Sigmoid colon (tissue), 7 donors: ENCODE results near the gene CPT1C. TPM values are rescaled to one million over a fixed set of nuclear protein-coding genes. Genes with fewer than 3 reads are reported as not detected.

Experiments used
- DNase-seq: peaks from one replicate; pipeline ENCODE4 v3.0.0-alpha.2; 2019
- H3K27ac ChIP-seq, 4 donors: fragments of 200-600 bp; sonication (generic); one replicate each; pipeline ENCODE4 v1.5.1; 2016 to 2019; ENCODE audit warnings: mild to moderate bottlenecking in 1 of 4
- H3K27me3 ChIP-seq, 3 donors: fragments of 200-600 bp; sonication (generic); one replicate each; pipeline ENCODE4 v1.5.1; 2019; ENCODE audit warnings: mild to moderate bottlenecking in 1 of 3
- H3K36me3 ChIP-seq, 4 donors: fragments of 200-600 bp; sonication (generic); one replicate each; pipeline ENCODE4 v1.5.1; 2016 to 2019
- H3K4me1 ChIP-seq, 4 donors: fragments of 200-600 bp; sonication (generic); one replicate each; pipeline ENCODE4 v1.5.1; 2017 to 2019
- H3K4me3 ChIP-seq, 4 donors: fragments of 200-600 bp; sonication (generic); one replicate each; pipeline ENCODE4 v1.5.1; 2017 to 2019; ENCODE audit warnings: mild to moderate bottlenecking in 2 of 4, moderate library complexity in 1 of 4
- H3K9me3 ChIP-seq, 4 donors: fragments of 200-600 bp in 3 of 4; sonication (generic) in 3 of 4; one replicate each; pipeline versions ENCODE4 v1.5.1 to v1.6.1; 2013 to 2019
- EP300 ChIP-seq, 4 donors: sonication (generic); formaldehyde crosslinking; IDR thresholded peaks; one replicate each; pipeline ENCODE4 v1.6.1; 2017; ENCODE audit warnings: antibody characterized with exemption in 4 of 4
- POLR2A ChIP-seq, 2 donors: fragments of 450-650 bp; IDR thresholded peaks; one replicate each; pipeline ENCODE4 v1.6.1; 2016; ENCODE audit warnings: antibody characterized with exemption in 2 of 2, mild to moderate bottlenecking in 2 of 2, moderate library complexity in 2 of 2
- POLR2AphosphoS5 ChIP-seq, 4 donors: sonication (generic); formaldehyde crosslinking; IDR thresholded peaks; one replicate each; pipeline ENCODE4 v1.6.1; 2017; ENCODE audit warnings: antibody characterized with exemption in 4 of 4
- WGBS, 2 donors: extraction: QIAGEN DNeasy Blood & Tissue Kit; methylation state at CpG; one replicate each; pipeline ENCODE4 v1.1.7; 2013; 5-methylcytosine and 5-hydroxymethylcytosine counted together
- intact Hi-C: fragments of 100-400 bp; cut with DNase I; formaldehyde crosslinking; loops from one replicate; pipeline ENCODE4 v1.15.1; 2023
- polyA plus RNA-seq, 3 donors: library from polyadenylated mRNA; stranded (reverse); fragments of 200-250 nt; gene quantifications; one replicate each; pipeline ENCODE4 v1.2.3, GENCODE V29; 2013
- total RNA-seq, 4 donors: library from RNA; depleted of rRNA; stranded (reverse); fragments of >200 nt; gene quantifications; one replicate each; pipeline ENCODE4 v1.1.0, GENCODE V29; 2016
- TF ChIP-seq, protein P1 (sequence below), 4 experiments: fragments of 450-650 bp in 3 of 4; fragments of 200-600 bp in 1 of 4; IDR thresholded peaks; one replicate each; pipeline ENCODE4 v1.5.1; 2016 to 2019; ENCODE audit warnings: antibody characterized with exemption in 4 of 4, mild to moderate bottlenecking in 3 of 4, moderate library complexity in 2 of 4
- donor health status: healthy with polysubstance abuse.
- donor health status: Bipolar disorder and iron deficiency.
- donor health status: healthy.

Gene CPT1C
- total and polyA plus RNA-seq, 7 donors = 0.69 to 28.5 (median 3.9) TPM

DNA sequence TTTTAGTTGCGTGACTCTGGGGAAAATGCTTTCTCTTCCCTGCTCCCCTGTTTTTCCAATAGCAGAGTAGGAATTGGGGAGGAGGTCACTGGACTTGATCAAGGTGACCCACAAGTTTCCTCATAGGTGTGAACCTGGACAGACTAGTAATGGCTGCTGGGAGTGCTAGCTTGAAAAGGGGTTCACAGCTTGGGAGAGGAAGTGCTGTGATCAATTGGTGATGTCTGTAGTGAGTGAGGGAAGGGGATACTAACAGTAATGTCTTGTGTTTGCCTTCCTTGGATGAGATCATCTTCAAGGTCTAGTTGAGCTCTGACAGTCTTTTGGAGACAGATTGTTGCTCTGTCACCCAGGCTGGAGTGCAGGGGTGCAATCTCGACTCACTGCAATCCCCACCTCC, 23.4 kb upstream of the CPT1C start:
- no peak overlapping the region for H3K4me3 ChIP-seq
- H3K27ac ChIP-seq = no peak overlapping the region
- no peak for TF ChIP-seq POLR2AphosphoS5 (IDR thresholded peaks at IDR 0.05)
- no peak for TF ChIP-seq POLR2A (IDR thresholded peaks at IDR 0.05)
- no peak for TF ChIP-seq EP300 (IDR thresholded peaks at IDR 0.05)
- DNase-seq = no peak
- WGBS, 2 donors = 89 to 93% methylated on average over 2 of the region's 2 CpGs
- no peaks in the 10 kb centered on the region for H3K9me3 ChIP-seq
- H3K36me3 ChIP-seq = peaks cover 3 to 16% (median 5%) of the 10 kb centered on the region in 4 donors
- H3K27me3 ChIP-seq = no peaks in the 10 kb centered on the region
- intact Hi-C loops = no loop called here
- peaks cover 0 to 39% (median 27%) of the 10 kb centered on the region in 4 donors for H3K4me1 ChIP-seq

DNA sequence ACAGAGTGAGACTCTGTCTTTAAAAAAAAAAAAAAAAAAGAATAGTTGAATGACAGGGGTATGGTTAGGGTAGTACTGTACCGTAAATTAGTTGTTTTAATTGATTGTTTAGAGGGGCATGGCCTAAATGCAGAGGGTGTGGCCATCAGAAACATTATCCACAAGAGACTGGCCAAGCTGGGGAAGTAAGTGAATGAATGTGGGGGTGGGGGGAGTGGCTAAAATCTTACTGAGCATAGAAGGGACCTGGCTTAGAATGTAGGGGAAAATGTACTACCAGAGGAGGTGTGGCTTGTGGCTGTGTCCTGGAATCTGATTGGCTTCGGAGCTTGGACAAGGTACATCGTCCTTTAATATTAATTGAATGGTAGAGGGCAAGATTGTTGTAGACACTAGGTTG, 21.4 kb upstream of the CPT1C start:
- 92 to 96% methylated on average over 3 of the region's 3 CpGs for WGBS, 2 donors
- intact Hi-C loops = no loop called here
- Histone ChIP-seq H3K4me3 (no peak overlapping the region), H3K27ac (no peak overlapping the region), H3K36me3 (peaks cover 0 to 9% (median 0%) of the 10 kb centered on the region in 4 donors), H3K4me1 (peaks cover 0 to 26% (median 17%) of the 10 kb centered on the region in 4 donors), H3K9me3 (no peaks in the 10 kb centered on the region), H3K27me3 (no peaks in the 10 kb centered on the region)
- TF ChIP-seq EP300 (IDR thresholded peaks at IDR 0.05) (no peak), POLR2A (IDR thresholded peaks at IDR 0.05) (no peak)
- TF ChIP-seq, protein P1, sequence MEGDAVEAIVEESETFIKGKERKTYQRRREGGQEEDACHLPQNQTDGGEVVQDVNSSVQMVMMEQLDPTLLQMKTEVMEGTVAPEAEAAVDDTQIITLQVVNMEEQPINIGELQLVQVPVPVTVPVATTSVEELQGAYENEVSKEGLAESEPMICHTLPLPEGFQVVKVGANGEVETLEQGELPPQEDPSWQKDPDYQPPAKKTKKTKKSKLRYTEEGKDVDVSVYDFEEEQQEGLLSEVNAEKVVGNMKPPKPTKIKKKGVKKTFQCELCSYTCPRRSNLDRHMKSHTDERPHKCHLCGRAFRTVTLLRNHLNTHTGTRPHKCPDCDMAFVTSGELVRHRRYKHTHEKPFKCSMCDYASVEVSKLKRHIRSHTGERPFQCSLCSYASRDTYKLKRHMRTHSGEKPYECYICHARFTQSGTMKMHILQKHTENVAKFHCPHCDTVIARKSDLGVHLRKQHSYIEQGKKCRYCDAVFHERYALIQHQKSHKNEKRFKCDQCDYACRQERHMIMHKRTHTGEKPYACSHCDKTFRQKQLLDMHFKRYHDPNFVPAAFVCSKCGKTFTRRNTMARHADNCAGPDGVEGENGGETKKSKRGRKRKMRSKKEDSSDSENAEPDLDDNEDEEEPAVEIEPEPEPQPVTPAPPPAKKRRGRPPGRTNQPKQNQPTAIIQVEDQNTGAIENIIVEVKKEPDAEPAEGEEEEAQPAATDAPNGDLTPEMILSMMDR (IDR thresholded peaks at IDR 0.05) = no peak
- no peak for DNase-seq

DNA sequence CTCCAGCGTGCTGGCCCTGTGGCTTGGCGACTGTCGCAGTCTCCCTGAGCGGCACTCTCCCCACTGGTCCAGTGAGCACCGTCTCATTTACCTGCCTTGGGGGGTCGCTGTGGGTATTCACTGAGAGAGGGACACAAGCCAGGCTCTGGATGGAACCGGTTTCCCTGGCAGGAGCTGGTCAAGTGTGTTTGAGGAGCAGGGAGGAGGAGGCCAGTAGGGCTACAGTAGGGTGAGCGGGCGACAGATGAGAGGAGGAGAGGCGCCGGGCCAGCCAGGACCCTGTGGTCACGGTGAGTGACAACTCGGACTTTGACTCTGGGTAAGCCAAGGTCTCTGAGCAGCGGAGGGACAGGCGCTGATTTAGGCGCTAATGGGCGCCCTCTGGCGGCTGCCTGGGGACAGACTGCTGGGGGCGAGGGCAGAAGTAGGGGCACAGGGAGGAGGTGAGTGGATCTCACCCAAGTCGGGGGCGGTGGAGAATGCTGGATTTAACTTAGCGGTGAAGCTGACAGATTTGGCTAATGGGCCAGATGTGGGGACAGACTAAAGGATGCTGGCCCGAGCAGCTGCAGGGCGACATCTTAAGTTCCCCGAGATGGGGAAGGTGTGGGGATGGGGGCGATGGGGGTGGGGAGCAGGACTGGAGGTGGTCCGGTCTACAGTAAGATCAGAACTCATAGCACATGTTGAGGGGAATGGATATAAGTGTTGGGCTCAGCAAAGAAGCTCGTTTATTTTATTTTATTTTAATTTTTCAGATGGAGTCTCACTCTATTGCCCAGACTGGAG, 18.6 kb upstream of the CPT1C start:
- peak; percentile 83 for DNase-seq
- Histone ChIP-seq H3K27ac (peak overlapping the region in 3 of 4 donors; percentile 46 to 56 (median 53)), H3K4me3 (no peak overlapping the region), H3K4me1 (peaks cover 0 to 14% (median 13%) of the 10 kb centered on the region in 4 donors), H3K36me3 (peaks cover 0 to 9% (median 0%) of the 10 kb centered on the region in 4 donors), H3K9me3 (no peaks in the 10 kb centered on the region), H3K27me3 (no peaks in the 10 kb centered on the region)
- intact Hi-C loops = no loop called here
- 18 to 31% methylated on average over 28 of the region's 28 CpGs for WGBS, 2 donors
- TF ChIP-seq, protein P1 (IDR thresholded peaks at IDR 0.05) = peak; percentile 66 to 92 (median 80)
- no peak for TF ChIP-seq POLR2AphosphoS5 (IDR thresholded peaks at IDR 0.05)

DNA sequence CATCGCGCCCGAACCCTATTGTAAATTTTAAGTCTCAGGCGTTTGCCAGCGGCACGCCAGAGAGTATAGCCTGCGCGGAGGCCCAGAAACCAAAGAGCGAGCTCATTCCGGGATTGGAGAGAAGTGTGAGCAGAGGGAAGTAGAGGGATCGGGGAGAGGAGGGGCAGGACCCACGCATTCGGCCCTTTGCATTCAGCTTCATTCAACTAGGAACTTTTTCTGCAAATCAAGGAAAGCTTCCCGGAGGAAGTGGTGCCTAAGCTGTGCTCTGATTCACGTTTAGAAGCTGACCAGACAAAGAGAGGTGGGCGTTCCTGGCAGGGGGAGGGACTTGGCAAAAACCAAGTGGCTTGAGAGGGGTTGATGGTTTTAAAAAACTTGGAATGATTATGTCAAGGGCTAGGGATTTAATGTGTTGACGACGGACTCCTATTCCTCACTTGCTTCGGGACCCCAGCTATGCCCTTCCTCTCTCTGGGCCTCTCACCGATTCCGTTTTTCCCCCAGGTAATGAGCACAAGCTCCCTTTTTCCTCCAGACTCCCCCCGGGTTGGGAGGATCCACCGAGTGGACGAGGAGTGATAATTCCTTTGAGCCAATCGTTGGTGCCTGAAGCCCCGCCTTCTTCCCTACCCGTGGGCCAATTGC, 14.7 kb upstream of the CPT1C start:
- peaks cover 0 to 49% (median 49%) of the 10 kb centered on the region in 4 donors for H3K4me1 ChIP-seq
- peak overlapping the region; percentile 84 to 94 (median 89) for H3K27ac ChIP-seq
- 1% methylated on average over 27 of the region's 27 CpGs for WGBS, 2 donors
- TF ChIP-seq POLR2A (IDR thresholded peaks at IDR 0.05) (no peak), POLR2AphosphoS5 (IDR thresholded peaks at IDR 0.05) (peak; percentile 30 to 63 (median 49))
- H3K27me3 ChIP-seq = no peaks in the 10 kb centered on the region
- DNase-seq = peak; percentile 97
- H3K9me3 ChIP-seq = no peaks in the 10 kb centered on the region
- H3K4me3 ChIP-seq = peak overlapping the region; percentile 21 to 46 (median 40)
- H3K36me3 ChIP-seq = peaks cover 0 to 5% (median 0%) of the 10 kb centered on the region in 4 donors
- intact Hi-C loops = loop anchor here (2.0 to 5.0 kb wide), 3 partner anchors 84 to 201 kb away; partner anchors contain the start of genes AKT1S1, PRR12, RPS11 and TBC1D17

DNA sequence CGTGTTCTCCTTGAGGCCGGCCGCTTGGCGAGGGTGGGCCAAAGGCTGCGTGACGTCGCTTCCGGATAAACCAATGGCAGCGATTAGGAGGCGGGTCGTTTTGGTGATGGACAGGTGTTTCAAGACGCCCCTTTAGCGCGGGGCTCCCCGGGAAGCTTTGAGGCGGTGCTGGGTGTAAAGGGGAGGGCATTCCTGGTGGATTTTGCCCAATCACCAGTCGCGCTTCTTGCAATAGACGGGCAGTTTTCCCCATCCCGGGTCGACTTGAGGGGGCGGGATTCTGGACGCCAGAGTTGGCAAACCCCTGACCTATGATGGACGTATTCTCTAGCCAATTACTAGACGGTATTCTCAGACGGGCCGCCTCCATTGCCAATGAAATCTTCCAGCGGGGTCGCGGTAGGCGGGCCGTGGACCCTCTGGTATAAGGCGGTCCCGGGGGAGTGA, 14.1 kb upstream of the CPT1C start:
- H3K36me3 ChIP-seq = peaks cover 2 to 10% (median 3%) of the 10 kb centered on the region in 4 donors
- H3K4me3 ChIP-seq = peak overlapping the region; percentile 71 to 96 (median 94)
- intact Hi-C loops = loop anchor here (1.0 to 5.0 kb wide), 4 partner anchors 35 to 200 kb away; partner anchors contain the start of genes AKT1S1, PRR12, RPS11 and SCAF1
- WGBS, 2 donors = 0% methylated on average over 34 of the region's 34 CpGs
- H3K9me3 ChIP-seq = no peaks in the 10 kb centered on the region
- no peaks in the 10 kb centered on the region for H3K27me3 ChIP-seq
- H3K27ac ChIP-seq = peak overlapping the region; percentile 92 to 95 (median 94)
- TF ChIP-seq EP300 (IDR thresholded peaks at IDR 0.05) (no peak), POLR2A (IDR thresholded peaks at IDR 0.05) (no peak), POLR2AphosphoS5 (IDR thresholded peaks at IDR 0.05) (no peak)
- TF ChIP-seq, protein P1 (IDR thresholded peaks at IDR 0.05) = no peak
- DNase-seq = peak; percentile 100
- H3K4me1 ChIP-seq = peaks cover 0 to 55% (median 51%) of the 10 kb centered on the region in 4 donors
